SJSA1 (cell line): ENCODE results near the gene SMARCC2. TPM values are rescaled to one million over a fixed set of nuclear protein-coding genes. Genes with fewer than 3 reads are reported as not detected.

Experiments
- DNase-seq, 2 experiments: peaks; one replicate each; pipeline ENCODE4 v3.0.0-alpha.2; 2015 to 2020; ENCODE audit warnings: low spot score in 2 of 2, low read depth in 1 of 2
- H3K27ac ChIP-seq: fragments of 250-450 bp; sonication (Bioruptor Pico); 2 replicates; pipeline ENCODE4 v1.5.1; 2020; ENCODE audit warnings: mild to moderate bottlenecking, moderate library complexity
- H3K27me3 ChIP-seq: fragments of 250-450 bp; sonication (Bioruptor Pico); replicated peaks from 2 replicates; pipeline ENCODE4 v1.5.1; 2020; ENCODE audit warnings: mild to moderate bottlenecking, moderate library complexity
- H3K36me3 ChIP-seq: fragments of 250-450 bp; sonication (Bioruptor Pico); 2 replicates; pipeline ENCODE4 v1.5.1; 2020; ENCODE audit warnings: mild to moderate bottlenecking
- H3K4me1 ChIP-seq: fragments of 250-450 bp; sonication (Bioruptor Pico); replicated peaks from 2 replicates; pipeline ENCODE4 v1.6.1; 2021; ENCODE audit warnings: mild to moderate bottlenecking
- H3K4me3 ChIP-seq: fragments of 250-450 bp; sonication (Bioruptor Pico); 2 replicates; pipeline ENCODE4 v1.5.1; 2020; ENCODE audit warnings: mild to moderate bottlenecking
- H3K9me3 ChIP-seq: fragments of 250-450 bp; sonication (Bioruptor Pico); replicated peaks from 2 replicates; pipeline ENCODE4 v1.5.1; 2020; ENCODE audit warnings: mild to moderate bottlenecking
- total RNA-seq: library from RNA; depleted of rRNA; stranded (reverse); fragments of >200 nt; shearing (Covaris generic); gene quantifications from 2 replicates; pipeline ENCODE4 v1.2.3, GENCODE V29; 2014; rRNA removed

The SMARCC2 gene
- total RNA-seq: 20.9 and 33.4 TPM in 2 replicates

GRCh38 chr12:56189099-56189917 is at the start of gene SMARCC2:
Gene SMARCC2, minus strand, starts transcription at chr12:56189483. Its CDS starts 22 bp downstream, at chr12:56189461.
- H3K27ac ChIP-seq: peak within 1 kb of the TSS; percentile 63
- H3K27me3 ChIP-seq: no peaks in the 10 kb centered on the region
- DNase-seq: peak; percentile 88 to 91
- peaks cover 13% of the 10 kb centered on the region for H3K4me1 ChIP-seq
- H3K4me3 ChIP-seq: peak within 1 kb of the TSS; percentile 84
- no peaks in the 10 kb centered on the region for H3K9me3 ChIP-seq
- H3K36me3 ChIP-seq: peaks cover 35% of the 10 kb centered on the region

GRCh38 chr12:56237552-56237951 is 48.3 kb upstream of the SMARCC2 start:
- H3K27me3 ChIP-seq: no peaks in the 10 kb centered on the region
- DNase-seq: no peak
- no peak overlapping the region for H3K4me3 ChIP-seq
- H3K27ac ChIP-seq: no peak overlapping the region
- no peaks in the 10 kb centered on the region for H3K4me1 ChIP-seq
- peaks cover 60% of the 10 kb centered on the region for H3K36me3 ChIP-seq
- H3K9me3 ChIP-seq: no peaks in the 10 kb centered on the region

GRCh38 chr12:56236985-56237384 is 47.7 kb upstream of the SMARCC2 start:
- no peak overlapping the region for H3K27ac ChIP-seq
- peaks cover 55% of the 10 kb centered on the region for H3K36me3 ChIP-seq
- H3K4me3 ChIP-seq: no peak overlapping the region
- H3K27me3 ChIP-seq: no peaks in the 10 kb centered on the region
- no peaks in the 10 kb centered on the region for H3K4me1 ChIP-seq
- no peaks in the 10 kb centered on the region for H3K9me3 ChIP-seq
- no peak for DNase-seq

GRCh38 chr12:56236091-56236490 is 46.8 kb upstream of the SMARCC2 start:
- H3K27ac ChIP-seq: no peak overlapping the region
- H3K36me3 ChIP-seq: peaks cover 46% of the 10 kb centered on the region
- no peak overlapping the region for H3K4me3 ChIP-seq
- H3K4me1 ChIP-seq: no peaks in the 10 kb centered on the region
- no peaks in the 10 kb centered on the region for H3K9me3 ChIP-seq
- no peaks in the 10 kb centered on the region for H3K27me3 ChIP-seq
- DNase-seq: no peak

- H3K9me3 ChIP-seq: no peaks in the 10 kb centered on the region
- peaks cover 36% of the 10 kb centered on the region for H3K36me3 ChIP-seq
- H3K4me3 ChIP-seq: no peak overlapping the region
- DNase-seq: no peak
- no peak overlapping the region for H3K27ac ChIP-seq
- H3K27me3 ChIP-seq: no peaks in the 10 kb centered on the region
- no peaks in the 10 kb centered on the region for H3K4me1 ChIP-seq
Observed at GRCh38 chr12:56234746-56235436, 45.6 kb upstream of the SMARCC2 start.

- Histone ChIP-seq H3K9me3 (no peaks in the 10 kb centered on the region), H3K27ac (no peak overlapping the region), H3K27me3 (no peaks in the 10 kb centered on the region), H3K36me3 (peaks cover 3% of the 10 kb centered on the region), H3K4me3 (no peak overlapping the region), H3K4me1 (no peaks in the 10 kb centered on the region)
- DNase-seq: no peak
Observed at GRCh38 chr12:56231184-56231582, 41.9 kb upstream of the SMARCC2 start.

GRCh38 chr12:56230432-56231183 is 41.3 kb upstream of the SMARCC2 start:
- DNase-seq: no peak
- Histone ChIP-seq H3K4me1 (no peaks in the 10 kb centered on the region), H3K27ac (no peak overlapping the region), H3K9me3 (no peaks in the 10 kb centered on the region), H3K27me3 (no peaks in the 10 kb centered on the region), H3K4me3 (no peak overlapping the region), H3K36me3 (no peaks in the 10 kb centered on the region)

GRCh38 chr12:56229916-56230431 is 40.7 kb upstream of the SMARCC2 start, which contains the start of gene SLC39A5:
Gene SLC39A5, plus strand, starts transcription at chr12:56230051. Its CDS starts 1,224 bp downstream, at chr12:56231275.
- no peaks in the 10 kb centered on the region for H3K27me3 ChIP-seq
- H3K4me3 ChIP-seq: no peak within 1 kb of the TSS
- H3K27ac ChIP-seq: no peak within 1 kb of the TSS
- no peaks in the 10 kb centered on the region for H3K36me3 ChIP-seq
- H3K4me1 ChIP-seq: no peaks in the 10 kb centered on the region; the same call in 1 of the 2 replicates
- DNase-seq: no peak
- H3K9me3 ChIP-seq: no peaks in the 10 kb centered on the region

GRCh38 chr12:56229082-56229481 is 39.8 kb upstream of the SMARCC2 start:
- H3K36me3 ChIP-seq: no peaks in the 10 kb centered on the region
- H3K27ac ChIP-seq: no peak overlapping the region
- DNase-seq: no peak
- H3K27me3 ChIP-seq: no peaks in the 10 kb centered on the region
- no peak overlapping the region for H3K4me3 ChIP-seq
- H3K4me1 ChIP-seq: no peaks in the 10 kb centered on the region; the same call in 1 of the 2 replicates
- H3K9me3 ChIP-seq: no peaks in the 10 kb centered on the region

- no peaks in the 10 kb centered on the region for H3K27me3 ChIP-seq
- peaks cover 20% of the 10 kb centered on the region for H3K4me1 ChIP-seq
- no peaks in the 10 kb centered on the region; the same call in none of the 2 replicates for H3K36me3 ChIP-seq
- H3K4me3 ChIP-seq: peak overlapping the region; percentile 48
- H3K27ac ChIP-seq: no peak overlapping the region
- no peaks in the 10 kb centered on the region for H3K9me3 ChIP-seq
- no peak for DNase-seq
Observed at GRCh38 chr12:56224954-56225353, 35.7 kb upstream of the SMARCC2 start.

GRCh38 chr12:56224102-56224701 is 34.9 kb upstream of the SMARCC2 start, which contains the start of gene NABP2:
Gene NABP2, plus strand, starts transcription at chr12:56224342. Its CDS starts 515 bp downstream, at chr12:56224857.
- DNase-seq: peak; percentile 97 to 98

GRCh38 chr12:56223571-56224101 is 34.4 kb upstream of the SMARCC2 start:
- H3K4me3 ChIP-seq: peak overlapping the region; percentile 48
- H3K9me3 ChIP-seq: no peaks in the 10 kb centered on the region
- no peaks in the 10 kb centered on the region for H3K27me3 ChIP-seq
- peak overlapping the region; percentile 32 for H3K27ac ChIP-seq
- peaks cover 20% of the 10 kb centered on the region for H3K4me1 ChIP-seq
- DNase-seq: no peak
- no peaks in the 10 kb centered on the region; the same call in none of the 2 replicates for H3K36me3 ChIP-seq

More at GRCh38 chr12:56224102-56224701, 34.9 kb upstream of the SMARCC2 start, which contains the start of gene NABP2:
- Histone ChIP-seq H3K4me1 (peaks cover 20% of the 10 kb centered on the region), H3K27ac (peak within 1 kb of the TSS; percentile 32), H3K4me3 (peak within 1 kb of the TSS; percentile 48), H3K27me3 (no peaks in the 10 kb centered on the region), H3K9me3 (no peaks in the 10 kb centered on the region), H3K36me3 (no peaks in the 10 kb centered on the region; the same call in none of the 2 replicates)
